Fibroblast of lung (primary cell): ENCODE measurements around the gene TMEM192. TPM values are rescaled to one million over a fixed set of nuclear protein-coding genes. Genes with fewer than 3 reads are reported as not detected.
"Not testable (repeated sequence)": the region's sequence is repeated elsewhere in the genome, so short reads cannot be mapped to it uniquely, and the experiment has no call there.

Experiments
- DNase-seq, 2 donors: peaks; one replicate each; pipeline versions ENCODE4 v3.0.0 to v3.0.0-alpha.2; 2010; ENCODE audit warnings: low read depth in 2 of 2
- H2AFZ ChIP-seq: 2 replicates; pipeline ENCODE4 v1.5.1; 2012; ENCODE audit warnings: low read length, control low read depth, inconsistent platforms
- H3K27ac ChIP-seq: 2 replicates; pipeline ENCODE4 v1.5.1; 2011; ENCODE audit warnings: low read length, control low read depth; ENCODE audit not compliant: insufficient read depth
- H3K27me3 ChIP-seq: 2 replicates; pipeline ENCODE4 v1.5.1; 2011; ENCODE audit warnings: mild to moderate bottlenecking, low read length; ENCODE audit not compliant: control insufficient read depth, insufficient read depth
- H3K36me3 ChIP-seq: 2 replicates; pipeline ENCODE4 v1.5.1; 2011; ENCODE audit warnings: low read length; ENCODE audit not compliant: control insufficient read depth, insufficient read depth
- H3K4me1 ChIP-seq: 2 replicates; pipeline ENCODE4 v1.5.1; 2011; ENCODE audit warnings: low read length; ENCODE audit not compliant: control insufficient read depth, insufficient read depth; ENCODE audit errors: extremely low read depth
- H3K4me2 ChIP-seq: 2 replicates; pipeline ENCODE4 v1.5.1; 2011; ENCODE audit warnings: low read length, control low read depth; ENCODE audit not compliant: insufficient read depth; ENCODE audit errors: extremely low read depth
- H3K4me3 ChIP-seq, 4 experiments: fragments of 200-600 bp in 1 of 4; sonication (generic) in 1 of 4; replicated peaks in 1 of 4; 2 replicates each; pipeline ENCODE4 v1.5.1; 2011 to 2016; ENCODE audit warnings: low read length in 4 of 4, low read depth in 3 of 4, mild to moderate bottlenecking in 3 of 4, control low read depth in 2 of 4, inconsistent platforms in 1 of 4, mixed read lengths in 1 of 4; ENCODE audit not compliant: insufficient read depth in 1 of 4; ENCODE audit errors: control extremely low read depth in 1 of 4
- H3K79me2 ChIP-seq: 2 replicates; pipeline ENCODE4 v1.5.1; 2012; ENCODE audit warnings: mild to moderate bottlenecking, low read length, inconsistent platforms; ENCODE audit not compliant: control insufficient read depth, insufficient read depth
- H3K9ac ChIP-seq: 2 replicates; pipeline ENCODE4 v1.5.1; 2011; ENCODE audit warnings: mild to moderate bottlenecking, low read length, control low read depth; ENCODE audit not compliant: insufficient read depth
- H3K9me3 ChIP-seq: 2 replicates; pipeline ENCODE4 v1.5.1; 2012; ENCODE audit warnings: low read depth, low read length; ENCODE audit not compliant: control insufficient read depth, insufficient read depth
- H4K20me1 ChIP-seq: 2 replicates; pipeline ENCODE4 v1.5.1; 2011; ENCODE audit warnings: low read length; ENCODE audit not compliant: control insufficient read depth, insufficient read depth; ENCODE audit errors: extremely low read depth
- CTCF ChIP-seq, 2 donors: IDR thresholded peaks in 1 of 2; conservative IDR thresholded peaks in 1 of 2; 1 replicate in 1 of 2; 2 replicates in 1 of 2; pipeline ENCODE4 v1.5.1; 2011 to 2012; ENCODE audit warnings: low read length in 2 of 2, control low read depth in 1 of 2, inconsistent platforms in 1 of 2, low read depth in 1 of 2, mild to moderate bottlenecking in 1 of 2
- EZH2 ChIP-seq: IDR thresholded peaks from 2 replicates; pipeline ENCODE4 v1.5.1; 2012; ENCODE audit warnings: low read length, control low read depth, mild to moderate bottlenecking; ENCODE audit errors: missing control alignments
- polyA plus RNA-seq, 2 donors: library from polyadenylated mRNA; depleted of rRNA in 1 of 2; stranded (reverse) in 1 of 2; unstranded in 1 of 2; fragments of >200 nt; gene quantifications; 2 replicates each; pipeline ENCODE4 v1.2.1, GENCODE V29; 2011 to 2012; ENCODE audit warnings: missing spikeins in 1 of 2
- total RNA-seq: library from RNA; depleted of rRNA; stranded (reverse); fragments of >200 nt; gene quantifications from 2 replicates; pipeline ENCODE4 v1.2.1, GENCODE V29; 2014

Gene TMEM192
- total and polyA plus RNA-seq, 2 donors (not counting 1 experiment from before 2014, with no cell fraction given), result 6.9 to 23.7 TPM

DNA sequence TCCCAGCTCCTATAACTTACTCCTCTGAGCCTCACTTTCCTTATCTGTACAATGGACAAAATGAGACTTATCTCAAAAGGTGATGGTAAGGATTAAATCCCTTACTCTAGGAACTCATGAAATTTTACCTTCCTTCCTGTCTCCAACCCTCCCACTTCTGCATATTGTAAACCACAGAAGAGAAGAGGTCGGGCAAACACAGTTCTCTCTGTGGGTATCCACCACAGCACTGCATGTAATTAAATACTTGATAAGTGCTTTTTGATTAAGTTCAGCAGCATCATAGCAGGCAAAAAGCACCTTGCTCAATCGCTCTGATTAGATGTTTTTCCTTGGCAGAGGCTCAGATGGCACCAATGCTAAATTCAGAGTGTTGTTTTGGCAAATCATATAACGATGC lies 17.3 kb upstream of the TMEM192 start:
- Histone ChIP-seq H3K9ac (no peak overlapping the region), H4K20me1 (no peaks in the 10 kb centered on the region), H3K4me1 (no peaks in the 10 kb centered on the region), H3K27me3 (peaks cover 6% of the 10 kb centered on the region), H3K9me3 (no peaks in the 10 kb centered on the region), H3K27ac (no peak overlapping the region), H3K79me2 (no peaks in the 10 kb centered on the region), H3K36me3 (no peaks in the 10 kb centered on the region), H3K4me3 (no peak overlapping the region), H2AFZ (no peak overlapping the region), H3K4me2 (no peak overlapping the region)
- DNase-seq, result no peak
- TF ChIP-seq CTCF (conservative IDR thresholded peaks at IDR 0.05 in 1 of 2, IDR thresholded peaks at IDR 0.05 in 1 of 2; ENCODE audit: low read depth in 1 of 2, low read length in 2 of 2), result no peak
- TF ChIP-seq EZH2, result no peak

- not testable (repeated sequence) for H3K36me3 ChIP-seq, H3K9me3 ChIP-seq, H3K4me2 ChIP-seq, H3K27me3 ChIP-seq, H3K4me3 ChIP-seq, H3K27ac ChIP-seq, DNase-seq, H3K79me2 ChIP-seq, H4K20me1 ChIP-seq, H2AFZ ChIP-seq, H3K9ac ChIP-seq, H3K4me1 ChIP-seq
These were observed 13.3 kb upstream of the TMEM192 start for GRCh38 chr4:165125869-165126499.

DNA sequence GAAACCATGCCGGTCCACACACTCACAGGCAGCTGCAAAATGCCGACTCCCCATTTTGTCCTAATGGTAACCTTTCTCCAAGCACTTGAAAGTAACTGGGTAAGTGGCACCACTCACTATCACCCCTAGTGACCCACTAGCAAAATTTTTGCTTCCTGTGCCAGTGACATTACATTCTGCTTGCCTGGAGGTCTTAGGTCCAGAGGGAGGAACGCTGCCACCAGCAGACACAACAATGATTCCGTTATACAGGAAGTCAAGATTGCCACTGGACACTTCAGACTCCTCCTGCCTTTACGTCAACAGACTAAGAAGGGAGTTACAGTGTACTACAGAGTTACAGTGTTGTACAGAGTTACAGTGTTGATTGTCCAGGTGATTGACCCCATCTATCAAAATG lies 11.8 kb upstream of the TMEM192 start:
- Histone ChIP-seq H3K9ac (no peak overlapping the region), H3K27ac (no peak overlapping the region), H3K4me2 (no peak overlapping the region), H3K27me3 (peaks cover 3% of the 10 kb centered on the region), H3K79me2 (no peaks in the 10 kb centered on the region), H2AFZ (no peak overlapping the region), H3K4me1 (no peaks in the 10 kb centered on the region), H3K36me3 (no peaks in the 10 kb centered on the region), H3K9me3 (no peaks in the 10 kb centered on the region), H4K20me1 (no peaks in the 10 kb centered on the region), H3K4me3 (no peak overlapping the region)
- DNase-seq, result no peak
- TF ChIP-seq EZH2 (no peak), CTCF (conservative IDR thresholded peaks at IDR 0.05 in 1 of 2, IDR thresholded peaks at IDR 0.05 in 1 of 2; ENCODE audit: low read depth in 1 of 2, low read length in 2 of 2) (no peak)
